NCI-H2107 treated with DMSO at 0.1 percent for 48 hours (cell line): ENCODE measurements around the gene APOBEC3F.

Experiments used
- DNase-seq: peaks from one replicate; lab custom pipeline; 2025; ENCODE audit not compliant: unreplicated experiment; lab: John Stamatoyannopoulos, UW

APOBEC3F gene

DNA sequence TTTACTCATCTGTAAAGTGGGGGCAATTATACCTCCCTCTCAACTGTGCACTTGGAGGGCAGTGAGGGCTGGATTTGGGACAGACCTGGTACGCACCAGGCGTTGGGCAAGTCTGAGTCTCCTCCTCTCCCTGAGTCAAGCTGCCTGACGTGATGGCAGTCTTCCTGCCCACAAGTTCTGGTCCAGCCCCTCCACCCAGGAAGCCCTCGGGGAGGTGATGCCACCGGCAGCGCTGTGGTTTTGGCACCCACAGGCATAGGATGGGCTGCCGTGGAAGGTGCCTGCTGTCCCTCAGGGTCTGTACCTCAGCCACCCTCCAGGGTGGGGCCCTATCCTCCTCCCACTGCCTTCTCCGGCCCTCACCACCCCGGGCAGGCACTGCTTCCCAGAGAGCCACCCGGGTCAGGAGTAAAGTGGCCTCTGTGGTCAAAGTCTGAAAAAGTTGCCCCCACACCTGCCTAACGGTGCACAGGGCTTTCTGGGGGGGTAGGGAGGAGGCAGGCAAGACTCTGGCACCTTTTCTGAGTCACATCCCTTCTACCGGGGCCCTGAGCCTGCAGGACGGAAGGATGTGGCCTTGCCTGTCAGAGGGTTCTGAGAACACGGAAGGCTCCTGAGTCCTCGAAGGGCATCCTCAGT, 49.9 kb downstream of the APOBEC3F start:
- DNase-seq = no peak

DNA sequence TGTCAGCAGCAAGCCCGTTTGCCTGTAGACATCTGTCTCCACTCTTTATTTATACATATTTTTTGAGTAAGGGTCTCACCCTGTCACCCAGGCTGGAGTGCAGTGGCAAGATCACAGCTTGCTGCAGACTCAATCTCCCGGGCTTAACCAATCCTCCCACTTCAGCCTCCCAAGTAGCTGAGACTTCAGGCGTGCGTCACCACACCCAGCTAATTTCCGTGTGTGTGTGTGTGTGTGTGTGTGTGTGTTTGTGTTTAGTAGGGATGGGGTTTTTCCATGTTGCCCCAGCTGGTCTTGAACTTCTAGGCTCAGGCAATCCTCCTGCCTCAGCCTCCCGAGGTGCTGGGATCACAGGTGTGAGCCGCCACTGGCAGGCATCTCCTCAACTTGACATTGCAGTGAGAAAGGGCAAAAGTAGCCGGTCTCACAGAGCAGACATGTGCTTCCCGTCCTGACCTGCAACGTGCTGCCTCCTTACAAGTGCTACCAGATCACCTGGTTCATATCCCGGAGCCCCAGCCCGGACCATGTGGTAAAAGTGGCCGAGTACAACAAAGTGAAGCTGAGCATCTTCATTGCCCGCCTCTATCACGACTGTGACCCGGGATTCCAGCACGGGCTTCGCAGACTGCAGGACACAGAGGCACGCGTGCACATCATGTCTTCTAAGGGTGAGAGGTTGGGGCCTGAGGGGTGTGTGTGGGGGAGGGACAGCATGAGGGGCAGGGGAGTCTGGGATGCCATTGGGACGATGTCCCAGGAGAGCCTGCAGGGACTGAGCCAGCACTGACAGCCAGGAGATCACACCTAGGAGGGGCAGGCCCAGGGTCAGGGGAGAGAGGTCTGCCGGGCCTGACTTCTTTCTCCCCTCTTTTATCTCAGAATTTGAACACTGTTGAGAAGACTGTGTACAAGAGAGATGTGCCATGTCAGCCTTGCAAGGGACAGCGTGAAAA, 50.7 kb downstream of the APOBEC3F start:
- DNase-seq = no peak

DNA sequence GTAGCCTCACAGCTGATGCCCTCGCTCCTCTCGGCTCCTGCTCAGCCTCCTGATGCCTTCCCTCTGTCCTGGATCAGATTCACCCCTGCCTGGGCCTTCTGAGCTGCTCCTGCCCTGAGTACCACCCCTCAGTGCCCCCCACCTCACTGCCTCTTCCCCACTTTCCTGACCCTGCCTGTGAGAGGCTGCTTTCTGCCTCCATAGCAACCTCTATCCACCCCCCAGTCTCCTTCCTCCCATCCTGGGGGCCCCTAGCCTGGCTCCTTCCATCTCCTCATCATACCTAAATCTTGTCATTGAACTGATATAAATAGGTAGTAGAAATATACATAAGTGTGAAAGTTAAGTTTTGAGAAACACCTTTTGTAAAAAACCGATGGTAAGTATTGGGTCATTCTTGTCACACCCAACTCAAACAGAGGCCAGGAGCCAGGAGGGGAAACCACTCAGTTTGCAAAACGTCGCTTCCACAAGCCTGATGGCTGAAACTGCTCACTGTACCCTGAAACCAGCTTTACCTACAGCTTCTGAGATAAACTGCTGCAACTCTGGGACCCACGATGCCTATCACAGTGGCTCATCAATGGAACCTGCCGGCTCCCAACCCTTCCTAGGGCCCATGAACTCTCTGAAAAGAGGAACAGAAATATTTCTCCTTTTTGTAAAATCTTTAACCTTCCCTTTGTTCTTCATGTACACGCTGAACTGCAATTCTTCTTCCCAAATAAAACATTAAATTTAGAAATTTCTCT, 51.6 kb downstream of the APOBEC3F start:
- DNase-seq = no peak

DNA sequence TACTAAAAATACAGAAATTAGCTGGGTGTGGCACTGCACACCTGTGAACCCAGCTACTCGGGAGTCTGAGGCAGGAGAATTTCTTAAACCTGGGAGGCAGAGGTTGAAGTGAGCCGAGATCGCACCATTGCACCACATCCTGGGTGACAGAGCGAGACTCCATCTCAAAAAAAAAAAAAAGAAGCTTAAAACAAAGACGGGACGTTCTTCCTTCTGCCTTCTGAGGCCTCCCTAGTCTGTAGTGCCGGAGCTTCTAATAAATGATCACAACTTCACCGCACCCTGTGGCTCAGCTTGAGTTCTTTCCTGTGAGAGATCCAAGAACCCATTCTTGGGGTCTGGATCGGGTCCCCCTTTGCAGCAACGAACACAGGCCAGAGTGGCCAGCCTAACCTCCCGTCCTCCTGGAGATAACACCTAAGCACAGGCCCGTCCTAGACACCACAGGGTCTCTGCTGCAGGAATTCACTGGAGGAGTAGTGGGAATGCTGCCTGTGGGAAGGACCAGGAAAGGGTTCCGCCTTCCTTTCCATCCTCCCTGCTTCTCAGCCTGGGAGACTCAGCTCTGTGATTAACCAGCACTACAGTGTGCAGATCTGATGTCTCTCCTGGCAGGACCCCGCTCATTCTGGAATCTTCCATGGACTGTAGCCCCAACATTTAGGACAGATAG, 54.2 kb downstream of the APOBEC3F start:
- no peak for DNase-seq

DNA sequence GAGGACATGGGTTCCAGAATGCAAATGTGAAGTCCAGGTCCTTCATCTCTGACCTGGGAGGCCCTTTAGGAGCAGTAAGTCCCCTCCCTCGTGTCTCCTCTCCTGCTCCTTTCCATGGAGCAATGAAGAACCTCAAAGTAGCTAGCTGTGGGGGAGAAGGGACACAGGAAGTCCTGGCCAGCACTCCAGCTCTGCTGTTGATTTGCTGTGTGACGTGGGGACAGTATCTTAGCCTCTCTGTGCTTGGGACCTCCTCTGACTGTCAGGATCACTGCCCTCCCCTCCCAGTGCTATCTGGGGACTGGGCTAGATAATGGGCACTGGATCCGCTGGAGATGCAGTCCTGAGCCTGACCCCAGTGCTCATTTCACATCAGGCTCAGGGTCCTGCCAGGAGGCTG, 55.3 kb downstream of the APOBEC3F start:
- DNase-seq = no peak

DNA sequence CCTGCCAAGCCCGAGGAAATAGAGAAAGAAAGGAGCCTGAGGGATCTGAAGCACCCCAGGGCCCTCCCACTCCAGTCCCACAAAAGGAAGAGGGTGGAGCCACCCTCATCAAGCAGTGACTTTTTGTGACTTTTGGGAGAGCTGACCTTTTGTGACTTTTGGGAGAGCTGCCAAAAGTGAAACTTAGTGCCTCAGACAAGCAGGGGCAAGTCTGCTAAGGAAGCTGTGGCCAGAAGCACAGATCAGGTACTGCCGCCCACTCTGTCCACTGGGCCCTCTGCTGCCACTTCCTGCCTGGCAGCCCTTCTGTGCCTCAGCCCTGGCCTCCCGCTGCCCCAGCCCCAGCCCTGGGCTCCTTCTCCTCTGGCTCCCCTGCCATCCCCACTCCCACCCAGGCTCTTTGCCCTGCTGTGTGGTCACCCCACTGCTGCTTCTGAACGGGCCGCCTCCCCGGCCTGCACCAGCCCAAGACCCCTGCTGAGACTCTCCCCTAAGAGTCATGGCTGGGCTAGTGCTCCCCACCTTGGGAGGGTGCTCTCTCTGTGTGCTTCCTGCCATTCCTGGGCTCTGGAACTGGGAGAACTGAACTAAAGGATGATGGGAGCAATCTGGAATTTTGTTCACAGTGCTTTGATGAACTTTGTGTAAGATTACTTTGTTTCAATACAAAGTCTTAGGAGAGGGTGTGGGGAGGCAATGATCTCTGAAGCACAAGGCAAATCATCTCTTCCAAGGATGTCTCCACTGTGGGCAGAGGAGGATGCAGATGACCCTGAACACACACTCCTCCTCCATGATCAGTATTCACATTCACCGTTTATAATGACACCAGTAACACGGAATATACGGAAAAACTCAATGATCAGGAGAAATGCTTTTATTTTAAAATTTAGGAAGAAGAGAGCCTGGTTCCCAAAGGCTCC, 56.7 kb downstream of the APOBEC3F start, which contains the start of gene APOBEC3H:
APOBEC3H (plus strand) TSS at position 147 of the 923 bp plus-strand sequence. CDS start 3,035 bp downstream, outside the sequence.
- DNase-seq = no peak

DNA sequence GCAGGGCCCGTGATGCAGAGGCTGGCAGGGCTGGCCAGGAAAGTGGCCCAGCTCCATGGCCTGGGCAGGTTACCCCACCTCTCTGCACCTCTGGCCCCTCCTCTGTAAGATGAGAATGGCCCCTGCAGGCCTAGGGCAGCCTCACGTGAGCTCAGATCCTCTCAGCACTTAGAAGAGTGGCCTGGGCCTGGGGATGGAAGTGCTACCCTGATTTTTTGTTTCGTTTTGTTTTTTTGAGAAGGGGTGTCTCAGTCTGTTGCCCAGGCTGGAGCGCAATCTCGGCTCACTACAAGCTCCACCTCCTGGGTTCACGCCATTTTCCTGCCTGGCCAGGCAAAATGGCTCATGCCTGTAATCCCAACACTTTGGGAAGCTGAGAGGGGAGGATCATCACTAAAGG, 57.4 kb downstream of the APOBEC3F start:
- DNase-seq = peak; percentile 14

DNA sequence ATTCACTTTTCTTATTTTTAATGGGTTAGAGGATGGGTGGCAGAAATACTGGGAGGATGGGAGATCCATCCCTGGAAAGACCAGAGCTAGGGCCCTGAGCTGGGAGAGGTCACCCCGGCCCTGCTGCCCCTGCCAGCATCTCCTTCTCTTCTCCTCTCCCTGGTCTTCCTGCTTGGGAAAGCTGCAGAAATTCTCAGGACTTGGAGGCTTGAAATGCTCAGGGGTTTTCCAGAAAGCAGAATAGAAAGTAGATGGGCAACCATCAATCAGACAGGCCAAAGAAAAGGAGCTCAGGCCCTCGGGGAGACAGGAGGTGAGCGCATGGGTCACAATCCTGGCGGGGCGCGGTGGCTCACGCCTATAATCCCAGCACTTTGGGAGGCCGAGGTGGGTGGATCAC, 57.9 kb downstream of the APOBEC3F start:
- no peak for DNase-seq

DNA sequence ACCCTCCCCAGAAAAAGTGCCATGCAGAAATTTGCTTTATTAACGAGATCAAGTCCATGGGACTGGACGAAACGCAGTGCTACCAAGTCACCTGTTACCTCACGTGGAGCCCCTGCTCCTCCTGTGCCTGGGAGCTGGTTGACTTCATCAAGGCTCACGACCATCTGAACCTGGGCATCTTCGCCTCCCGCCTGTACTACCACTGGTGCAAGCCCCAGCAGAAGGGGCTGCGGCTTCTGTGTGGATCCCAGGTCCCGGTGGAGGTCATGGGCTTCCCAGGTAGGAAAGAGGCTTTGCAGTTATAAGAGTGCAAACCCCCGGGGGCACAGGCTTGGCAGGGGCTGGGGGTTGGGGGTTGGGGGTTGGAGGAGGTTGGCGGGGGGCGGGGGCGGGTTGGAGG, 60.6 kb downstream of the APOBEC3F start:
- no peak for DNase-seq

DNA sequence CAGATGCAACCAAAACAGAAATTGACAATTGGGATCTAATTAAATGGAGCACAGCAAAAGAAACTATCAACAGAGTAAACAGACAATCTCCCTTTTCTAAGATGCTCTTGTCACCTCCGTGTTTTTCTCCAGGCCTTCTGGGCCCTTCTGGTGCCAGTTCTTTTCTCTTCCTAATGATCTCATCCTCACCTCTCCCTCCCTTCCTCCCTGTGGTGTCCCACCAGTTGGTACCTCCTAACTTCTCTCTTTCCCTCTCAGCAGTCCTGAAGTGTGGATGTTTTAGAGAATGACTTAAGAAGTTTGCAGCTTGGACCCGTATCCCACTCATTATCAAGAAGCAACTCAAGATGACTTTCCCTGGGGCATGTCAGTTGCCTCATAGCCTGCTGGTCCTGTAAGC, 62.8 kb downstream of the APOBEC3F start:
- no peak for DNase-seq
